MCF 10A (cell line): ENCODE results near the gene AQP5. TPM values are rescaled to one million over a fixed set of nuclear protein-coding genes. Genes with fewer than 3 reads are reported as not detected.

ENCODE experiments used
- BruUV-seq: library from RNA; stranded (reverse); fragments of 400-500 nt; replicated peaks from 2 replicates; lab custom pipeline; 2021; lab: Mats Ljungman, UMichigan
- CTCF ChIA-PET: fragments of 300-600 bp; sonication (Branson Sonifier 250); formaldehyde crosslinking; extraction: SDS; loops from one replicate; lab custom pipeline; 2021; ENCODE audit warnings: antibody characterized with exemption, inconsistent platforms; lab: Yijun Ruan, JAX
- POLR2A ChIA-PET: fragments of 300-600, 350-650 bp; sonication (Branson Sonifier 250); formaldehyde crosslinking; extraction: SDS; loops from one replicate; lab custom pipeline; 2020; ENCODE audit warnings: antibody characterized with exemption, inconsistent platforms; lab: Yijun Ruan, JAX
- DNase-seq: peaks from one replicate; pipeline ENCODE4 v3.0.0-alpha.2; 2018; ENCODE audit not compliant: unreplicated experiment
- H3K27ac Mint-ChIP-seq: one replicate; pipeline ENCODE4 v1.8.0; 2022; ENCODE audit warnings: mild to moderate bottlenecking, low read depth, mixed read lengths; ENCODE audit not compliant: unreplicated experiment
- H3K27me3 Mint-ChIP-seq: one replicate; pipeline ENCODE4 v1.8.0; 2022; ENCODE audit warnings: mixed read lengths; ENCODE audit not compliant: insufficient read depth, unreplicated experiment
- H3K36me3 Mint-ChIP-seq: one replicate; pipeline ENCODE4 v1.8.0; 2022; ENCODE audit warnings: mild to moderate bottlenecking, moderate library complexity, mixed read lengths; ENCODE audit not compliant: insufficient read depth, unreplicated experiment
- H3K4me1 Mint-ChIP-seq: one replicate; pipeline ENCODE4 v1.8.0; 2022; ENCODE audit warnings: mixed read lengths; ENCODE audit not compliant: insufficient read depth, unreplicated experiment
- H3K4me3 Mint-ChIP-seq: one replicate; pipeline ENCODE4 v1.8.0; 2022; ENCODE audit warnings: mild to moderate bottlenecking, moderate library complexity, mixed read lengths; ENCODE audit not compliant: unreplicated experiment
- H3K9me3 Mint-ChIP-seq: one replicate; pipeline ENCODE4 v1.8.0; 2022; ENCODE audit warnings: mixed read lengths; ENCODE audit not compliant: unreplicated experiment
- CTCF ChIP-seq: fragments of 200-600 bp; IDR thresholded peaks from one replicate; pipeline ENCODE4 v1.8.0; 2022; ENCODE audit warnings: antibody characterized with exemption, mild to moderate bottlenecking; ENCODE audit not compliant: unreplicated experiment
- intact Hi-C: fragments of 100-400 bp; cut with micrococcal nuclease; formaldehyde crosslinking; loops from 2 replicates; pipeline ENCODE4 v1.14.1; 2022
- total RNA-seq: library from RNA; stranded (reverse); gene quantifications from 2 replicates; pipeline ENCODE4 v1.2.3, GENCODE V29; 2022

AQP5 gene
- total RNA-seq, 1 experiment from 2014 or later, result not detected

- Mint-ChIP-seq H3K4me3 (no peak overlapping the region), H3K27ac (no peak overlapping the region), H3K4me1 (no peaks in the 10 kb centered on the region), H3K36me3 (no peaks in the 10 kb centered on the region), H3K27me3 (no peaks in the 10 kb centered on the region), H3K9me3 (no peaks in the 10 kb centered on the region)
- DNase-seq, result no peak
- intact Hi-C loops, result loop anchor here (10.0 kb wide), 1 partner anchor 205 kb away; no protein-coding TSS in a partner anchor
- BruUV-seq, result no TSS peak
- ChIA-PET CTCF (interaction anchor here (0.6 to 8.8 kb wide), 10 partner anchors 10 to 142 kb away, joined by 3 to 241 read pairs (median 4); partner anchors contain the start of gene COX14), POLR2A (interaction anchor here (1.1 kb wide), 1 partner anchor 14 kb away, joined by 4 read pairs; no protein-coding TSS in a partner anchor)
- TF ChIP-seq CTCF, result no peak
Measured at GRCh38 chr12:49969651-49970429, 8.2 kb downstream of the AQP5 start.

GRCh38 chr12:49970658-49971057 lies 9.0 kb downstream of the AQP5 start:
- ChIA-PET POLR2A (interaction anchor here (1.1 to 1.4 kb wide), 2 partner anchors 13 to 55 kb away, joined by 4 to 7 read pairs; partner anchors contain the start of gene RACGAP1), CTCF (interaction anchor here (0.9 to 8.8 kb wide), 2 partner anchors 86 to 99 kb away, joined by 3 to 241 read pairs; no protein-coding TSS in a partner anchor)
- no TSS peak for BruUV-seq
- Mint-ChIP-seq H3K4me1 (no peaks in the 10 kb centered on the region), H3K36me3 (no peaks in the 10 kb centered on the region), H3K27ac (no peak overlapping the region), H3K27me3 (no peaks in the 10 kb centered on the region), H3K9me3 (no peaks in the 10 kb centered on the region), H3K4me3 (no peak overlapping the region)
- intact Hi-C loops, result no loop called here
- no peak for TF ChIP-seq CTCF
- DNase-seq, result no peak

GRCh38 chr12:49971141-49971540 lies 9.5 kb downstream of the AQP5 start:
- Mint-ChIP-seq H3K36me3 (no peaks in the 10 kb centered on the region), H3K4me1 (no peaks in the 10 kb centered on the region), H3K9me3 (no peaks in the 10 kb centered on the region), H3K27ac (no peak overlapping the region), H3K27me3 (no peaks in the 10 kb centered on the region), H3K4me3 (no peak overlapping the region)
- intact Hi-C loops, result no loop called here
- no peak for TF ChIP-seq CTCF
- ChIA-PET POLR2A (interaction anchor here (1.4 kb wide), 1 partner anchor 54 kb away, joined by 7 read pairs; the partner anchor contains the start of gene RACGAP1), CTCF (interaction anchor here (0.9 to 8.8 kb wide), 3 partner anchors 84 to 98 kb away, joined by 3 to 241 read pairs (median 5); no protein-coding TSS in a partner anchor)
- no peak for DNase-seq
- BruUV-seq, result no TSS peak

GRCh38 chr12:49972129-49972528 lies 10.5 kb downstream of the AQP5 start:
- intact Hi-C loops, result no loop called here
- no peak for DNase-seq
- H3K36me3 Mint-ChIP-seq, result no peaks in the 10 kb centered on the region
- no peak overlapping the region for H3K27ac Mint-ChIP-seq
- H3K4me1 Mint-ChIP-seq, result no peaks in the 10 kb centered on the region
- H3K9me3 Mint-ChIP-seq, result no peaks in the 10 kb centered on the region
- no peak for TF ChIP-seq CTCF
- no peak overlapping the region for H3K4me3 Mint-ChIP-seq
- H3K27me3 Mint-ChIP-seq, result no peaks in the 10 kb centered on the region
- ChIA-PET CTCF (interaction anchor here (0.6 to 8.8 kb wide), 5 partner anchors 22 to 97 kb away, joined by 3 to 241 read pairs (median 5); no protein-coding TSS in a partner anchor), POLR2A (interaction anchor here (1.2 kb wide), 1 partner anchor 23 kb away, joined by 3 read pairs; no protein-coding TSS in a partner anchor)
- BruUV-seq, result no TSS peak
